HL-60/S4 (cell line): Measurements from ENCODE around the gene TSPAN8.
"Not testable (repeated sequence)": the region's sequence is repeated elsewhere in the genome, so short reads cannot be mapped to it uniquely, and the experiment has no call there.

Experiments
- in situ Hi-C: fragments of 300-500 bp; cut with MboI; formaldehyde crosslinking; loops from 2 replicates; pipeline ENCODE4 v1.14.3; 2022; ENCODE audit warnings: low sequenced_read_pairs

Gene TSPAN8

GRCh38 chr12:71157601-71158233 lies at the start of gene TSPAN8:
Gene TSPAN8, minus strand, starts transcription at chr12:71157999. Its CDS starts 321 bp downstream, at chr12:71157678.
- in situ Hi-C loops: no loop called here

GRCh38 chr12:71201136-71201679 lies 43.4 kb upstream of the TSPAN8 start:
- in situ Hi-C loops: no loop called here

- in situ Hi-C loops: no loop called here
Observed at GRCh38 chr12:71200706-71201105, 42.9 kb upstream of the TSPAN8 start.

DNA sequence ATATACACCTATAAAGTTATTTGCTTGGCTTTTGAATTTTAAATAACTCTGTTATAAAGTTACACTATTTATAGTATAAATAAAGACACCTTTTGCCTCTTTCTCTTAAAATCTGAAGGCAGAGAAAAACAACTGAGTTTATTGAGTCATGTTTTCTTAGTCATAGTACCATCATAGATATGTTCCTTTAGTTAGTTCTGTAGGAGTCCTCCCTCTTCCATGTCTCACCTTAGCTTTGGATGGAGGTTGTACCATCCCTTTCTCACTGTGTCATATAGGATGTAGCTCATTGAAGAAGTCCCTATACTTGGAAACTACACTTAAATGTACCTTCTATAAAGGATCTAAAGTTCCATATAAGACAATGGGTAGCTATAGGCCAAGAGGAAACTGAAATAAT lies 39.7 kb upstream of the TSPAN8 start:
- in situ Hi-C loops: no loop called here

GRCh38 chr12:71195338-71195896 lies 37.6 kb upstream of the TSPAN8 start:
- in situ Hi-C loops: no loop called here

DNA sequence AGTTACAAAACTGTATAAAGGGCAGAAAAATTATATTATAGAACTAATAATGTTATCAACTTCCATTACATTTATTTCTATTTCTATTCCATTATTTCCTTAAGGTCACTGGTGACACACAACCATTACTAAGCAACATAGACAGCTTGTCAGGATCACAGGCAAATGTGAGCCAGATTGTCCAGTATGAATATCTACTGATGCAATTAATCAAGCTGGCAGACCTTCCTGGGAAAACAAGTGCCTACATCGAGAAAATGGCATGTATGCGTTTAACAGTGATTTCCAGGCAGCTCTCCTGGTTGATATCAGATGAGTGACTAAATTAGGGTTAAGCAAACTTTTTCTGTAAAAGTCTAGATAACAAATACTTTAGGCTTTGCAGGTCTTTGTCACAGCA lies 36.9 kb upstream of the TSPAN8 start:
- in situ Hi-C loops: no loop called here

DNA sequence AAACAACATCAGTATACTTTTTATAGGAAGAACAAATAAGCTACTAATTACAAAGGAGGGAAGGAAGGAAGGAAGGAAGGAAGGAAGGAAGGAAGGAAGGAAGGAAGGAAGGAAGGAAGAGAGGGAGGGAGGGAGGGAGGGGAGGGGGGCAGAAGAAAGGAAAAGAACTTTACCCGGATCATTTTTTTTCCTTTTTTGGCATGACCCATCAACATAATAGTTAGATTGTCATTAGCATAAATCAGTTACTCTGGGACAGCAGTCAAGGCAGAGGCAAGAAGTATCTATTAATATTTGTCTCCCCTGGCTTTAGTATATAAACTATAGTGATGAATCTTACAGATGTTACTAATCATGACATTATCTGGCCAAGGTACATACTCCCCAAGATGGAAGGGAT lies 35.2 kb upstream of the TSPAN8 start:
- in situ Hi-C loops: no loop called here

DNA sequence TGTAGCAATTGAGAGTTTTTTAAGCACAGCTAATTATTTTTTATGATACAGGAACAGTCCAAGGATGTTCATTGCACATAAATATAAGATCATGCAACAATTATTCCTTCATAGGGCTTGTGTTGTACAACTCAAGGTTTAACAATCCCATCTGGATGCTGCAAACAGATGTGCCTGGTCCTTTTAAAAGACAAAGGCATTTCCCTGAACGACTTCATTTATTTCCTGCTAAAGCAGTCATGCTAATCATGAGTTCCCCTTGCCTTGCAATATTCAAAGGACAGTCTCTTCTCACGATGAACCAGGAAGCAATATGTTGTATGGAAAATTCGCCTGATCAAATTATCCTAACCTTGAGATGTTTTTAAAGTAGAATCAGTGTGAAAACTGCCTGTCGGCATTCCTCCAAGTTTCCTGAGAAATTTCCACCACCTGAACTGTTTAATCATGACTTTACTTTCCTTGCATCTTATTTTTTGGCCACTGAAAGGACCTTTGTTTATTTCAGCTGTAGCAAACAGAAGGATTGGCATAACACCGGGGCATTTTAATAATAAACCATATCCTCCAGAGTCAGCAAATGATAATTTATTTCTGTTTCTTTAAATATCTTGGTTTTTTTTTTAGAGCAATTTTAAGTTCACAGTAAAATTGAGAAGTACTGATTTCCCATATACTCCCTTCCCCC lies 33.9 kb upstream of the TSPAN8 start:
- in situ Hi-C loops: no loop called here

DNA sequence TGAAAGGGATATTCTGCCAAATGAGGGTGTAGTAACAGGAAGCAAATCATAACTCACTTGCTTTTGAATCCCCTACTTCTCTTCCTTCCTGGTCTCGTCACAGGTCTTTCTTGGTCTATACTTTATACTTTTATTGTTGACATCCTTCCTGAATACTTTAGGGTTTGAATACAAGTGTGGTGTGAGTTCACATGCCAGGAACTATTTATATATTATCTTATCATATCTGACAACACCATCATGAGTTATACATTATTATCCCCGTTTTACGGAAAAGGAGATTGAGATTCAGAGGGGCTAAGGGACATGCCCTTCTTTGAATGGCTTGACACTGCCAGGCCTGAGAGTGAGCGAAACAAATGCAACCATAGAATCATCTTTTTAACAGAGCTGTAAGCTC lies 33.0 kb upstream of the TSPAN8 start:
- in situ Hi-C loops: no loop called here

DNA sequence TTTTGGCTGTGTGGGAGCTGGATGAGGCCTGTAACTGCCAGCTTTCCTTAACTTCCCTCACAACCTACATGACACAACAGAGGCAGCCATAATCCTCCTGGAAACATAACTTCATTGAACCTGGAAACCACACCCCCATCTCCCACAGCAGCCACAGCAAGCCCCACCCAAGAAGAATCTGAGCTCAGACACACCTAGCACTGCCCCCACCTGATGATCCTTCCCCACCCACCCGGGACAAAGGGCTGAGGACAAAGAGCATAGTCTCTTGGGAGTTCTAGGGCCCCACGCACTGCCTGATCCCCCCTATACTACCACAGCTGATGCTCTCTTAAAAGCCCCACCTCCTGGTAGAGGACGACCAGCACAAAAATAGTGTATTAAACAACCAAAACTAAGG lies 29.6 kb upstream of the TSPAN8 start:
- in situ Hi-C loops: no loop called here

GRCh38 chr12:71186571-71187288 lies 28.9 kb upstream of the TSPAN8 start:
- in situ Hi-C loops: no loop called here

DNA sequence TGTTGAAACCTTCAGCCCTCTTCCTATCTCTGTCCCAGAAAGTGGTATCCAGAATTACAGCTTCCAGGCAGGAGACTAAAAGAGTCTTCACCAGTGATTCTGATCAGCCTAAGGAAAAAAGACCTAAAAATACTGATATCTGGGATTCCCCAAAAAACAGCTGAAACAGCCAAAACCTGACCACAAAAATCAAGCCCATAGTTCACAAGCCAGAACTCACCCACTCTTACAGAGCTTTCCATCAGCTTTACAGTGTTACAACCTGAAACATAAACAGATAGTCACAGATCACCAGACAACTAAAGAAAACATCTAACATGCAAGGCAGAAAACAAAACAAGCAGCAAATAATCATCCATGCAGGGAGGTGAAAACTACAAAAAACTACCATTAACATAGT lies 26.0 kb upstream of the TSPAN8 start:
- in situ Hi-C loops: no loop called here

GRCh38 chr12:71183018-71183417 lies 25.2 kb upstream of the TSPAN8 start:
- in situ Hi-C loops: no loop called here

DNA sequence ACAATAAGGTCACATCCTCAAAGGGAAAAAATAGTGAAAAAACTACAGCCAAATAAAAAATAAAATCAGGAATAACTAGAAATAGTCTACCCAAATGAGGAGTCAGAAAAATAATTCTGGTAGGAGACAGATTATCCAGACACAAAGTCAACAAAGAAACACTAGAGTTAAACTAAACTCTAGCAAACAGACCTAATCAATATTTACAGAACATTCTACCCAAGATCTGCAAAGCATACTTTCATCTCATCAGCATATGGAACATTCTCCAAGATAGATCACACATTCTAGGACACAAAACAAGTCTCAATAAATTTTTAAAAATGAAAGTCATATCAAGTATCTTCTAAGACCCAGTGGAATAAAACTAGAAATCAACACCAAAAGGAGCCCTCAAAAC lies 20.4 kb upstream of the TSPAN8 start:
- in situ Hi-C loops: no loop called here

GRCh38 chr12:71174825-71175224 lies 17.0 kb upstream of the TSPAN8 start:
- in situ Hi-C loops: no loop called here

DNA sequence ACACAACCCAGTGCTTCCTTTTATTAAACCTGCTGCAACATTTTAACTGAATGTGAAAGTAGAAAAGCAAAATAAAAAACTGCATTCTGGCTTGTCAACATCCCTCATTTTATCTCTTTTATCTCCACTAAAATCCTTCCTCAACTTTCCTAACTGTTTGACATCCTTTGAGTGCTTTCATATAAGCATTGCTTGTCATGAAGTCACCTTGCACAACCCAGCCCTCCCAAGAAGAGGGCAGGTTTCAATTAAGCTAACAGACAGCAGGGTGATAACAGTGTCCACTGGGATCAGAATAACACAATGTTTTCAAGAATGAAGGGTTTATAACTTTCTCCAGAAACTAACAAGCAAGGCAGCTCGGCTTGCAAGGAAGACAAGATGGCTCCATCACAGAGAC lies 16.3 kb upstream of the TSPAN8 start:
- in situ Hi-C loops: no loop called here

DNA sequence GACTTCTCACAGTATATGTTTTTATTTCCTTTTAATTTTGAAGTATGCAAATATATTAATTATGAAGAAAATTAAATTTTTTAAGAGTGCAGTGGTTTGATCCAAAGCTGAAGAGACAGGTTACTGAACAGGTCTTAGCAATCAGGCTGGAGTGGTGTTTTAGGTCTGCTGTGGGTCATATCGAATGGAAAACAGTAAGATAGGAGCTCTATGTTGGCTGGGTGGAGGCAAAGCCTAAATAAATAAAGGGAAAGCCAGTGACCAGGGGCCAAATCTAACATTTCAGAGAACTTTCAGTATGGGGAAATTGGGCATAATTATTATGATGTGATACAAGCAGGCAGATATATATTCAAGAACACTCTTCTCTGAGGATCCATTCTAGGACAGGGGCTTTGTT lies 12.7 kb upstream of the TSPAN8 start:
- in situ Hi-C loops: no loop called here

- in situ Hi-C loops: no loop called here
Observed at GRCh38 chr12:71169286-71169685, 11.5 kb upstream of the TSPAN8 start.

DNA sequence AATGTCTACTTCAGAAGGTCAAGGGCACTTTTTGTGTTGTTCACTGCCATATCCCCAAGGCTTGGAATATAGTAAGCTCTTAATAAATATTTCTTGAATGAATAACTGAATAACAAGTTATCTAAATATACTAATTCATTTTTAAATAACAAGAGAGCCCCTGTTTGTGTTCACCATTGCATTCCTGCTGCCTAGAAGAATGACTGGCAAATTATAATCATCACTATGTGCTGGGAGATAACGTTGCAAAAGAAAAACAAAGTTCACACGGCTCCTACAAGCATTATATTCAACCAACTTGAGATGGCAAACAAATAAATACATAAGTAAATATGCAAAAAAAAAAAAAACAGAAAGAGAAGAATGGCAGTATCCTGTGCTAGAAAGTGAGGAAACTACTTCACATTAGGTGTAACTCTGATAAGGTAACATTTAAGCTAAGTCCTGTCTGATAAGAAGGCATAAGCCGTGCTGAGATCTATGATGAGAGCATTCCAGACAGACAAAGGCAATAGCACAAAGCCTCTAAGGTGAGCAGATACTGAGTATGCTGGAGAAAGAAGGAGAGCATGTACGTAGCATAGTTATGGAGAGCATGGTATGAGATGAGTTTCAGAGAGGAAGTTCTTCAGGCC lies 9.2 kb upstream of the TSPAN8 start:
- in situ Hi-C loops: no loop called here

- in situ Hi-C loops: no loop called here
Observed at GRCh38 chr12:71166280-71166679, 8.5 kb upstream of the TSPAN8 start.

- in situ Hi-C loops: not testable (repeated sequence)
Observed at GRCh38 chr12:71165780-71166179, 8.0 kb upstream of the TSPAN8 start.
